ENCODE results near the gene OVCA2. TPM values are rescaled to one million over a fixed set of nuclear protein-coding genes. Genes with fewer than 3 reads are reported as not detected.

Gene OVCA2
- total RNA-seq, 4 donors from 2014 or later = 32.4 to 49.0 (median 37.8) TPM

DNA sequence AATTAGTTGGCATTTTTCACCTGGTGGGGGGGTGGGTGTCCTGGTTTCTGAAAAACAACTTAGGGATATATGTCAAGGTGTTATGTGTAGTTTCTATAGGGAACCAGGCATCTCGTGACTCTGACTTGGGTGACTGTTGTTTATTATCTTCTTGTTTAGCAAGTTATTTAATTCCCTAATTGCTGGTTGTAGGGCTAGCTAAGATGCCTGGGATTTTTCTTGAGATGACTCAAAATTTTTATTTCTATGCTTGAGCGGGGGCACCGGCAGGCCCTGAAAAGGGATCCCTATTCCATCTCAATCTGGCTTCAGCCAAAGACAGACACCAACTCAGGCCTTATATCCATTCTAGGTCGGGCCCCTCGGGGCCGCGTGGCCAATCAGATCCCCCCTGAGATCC lies 8.7 kb upstream of the OVCA2 start:
- Histone ChIP-seq H3K27ac (no peak overlapping the region), H3K4me3 (no peak overlapping the region), H3K9me3 (no peaks in the 10 kb centered on the region), H3K4me1 (peaks cover 4 to 13% (median 7%) of the 10 kb centered on the region in 4 donors), H3K36me3 (peaks cover 0 to 29% (median 0%) of the 10 kb centered on the region in 3 donors), H3K27me3 (no peaks in the 10 kb centered on the region)
- no peak for DNase-seq
- no peak for TF ChIP-seq POLR2A (IDR thresholded peaks at IDR 0.05)
- TF ChIP-seq, protein P1, sequence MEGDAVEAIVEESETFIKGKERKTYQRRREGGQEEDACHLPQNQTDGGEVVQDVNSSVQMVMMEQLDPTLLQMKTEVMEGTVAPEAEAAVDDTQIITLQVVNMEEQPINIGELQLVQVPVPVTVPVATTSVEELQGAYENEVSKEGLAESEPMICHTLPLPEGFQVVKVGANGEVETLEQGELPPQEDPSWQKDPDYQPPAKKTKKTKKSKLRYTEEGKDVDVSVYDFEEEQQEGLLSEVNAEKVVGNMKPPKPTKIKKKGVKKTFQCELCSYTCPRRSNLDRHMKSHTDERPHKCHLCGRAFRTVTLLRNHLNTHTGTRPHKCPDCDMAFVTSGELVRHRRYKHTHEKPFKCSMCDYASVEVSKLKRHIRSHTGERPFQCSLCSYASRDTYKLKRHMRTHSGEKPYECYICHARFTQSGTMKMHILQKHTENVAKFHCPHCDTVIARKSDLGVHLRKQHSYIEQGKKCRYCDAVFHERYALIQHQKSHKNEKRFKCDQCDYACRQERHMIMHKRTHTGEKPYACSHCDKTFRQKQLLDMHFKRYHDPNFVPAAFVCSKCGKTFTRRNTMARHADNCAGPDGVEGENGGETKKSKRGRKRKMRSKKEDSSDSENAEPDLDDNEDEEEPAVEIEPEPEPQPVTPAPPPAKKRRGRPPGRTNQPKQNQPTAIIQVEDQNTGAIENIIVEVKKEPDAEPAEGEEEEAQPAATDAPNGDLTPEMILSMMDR (IDR thresholded peaks at IDR 0.05) = no peak

- no peak overlapping the region for H3K27ac ChIP-seq
- peaks cover 4 to 13% (median 7%) of the 10 kb centered on the region in 4 donors for H3K4me1 ChIP-seq
- no peaks in the 10 kb centered on the region for H3K27me3 ChIP-seq
- no peak overlapping the region for H3K4me3 ChIP-seq
- TF ChIP-seq, protein P1 (IDR thresholded peaks at IDR 0.05) = no peak
- TF ChIP-seq POLR2A (IDR thresholded peaks at IDR 0.05) = no peak
- peaks cover 0 to 34% (median 0%) of the 10 kb centered on the region in 3 donors for H3K36me3 ChIP-seq
- DNase-seq = no peak
- H3K9me3 ChIP-seq = no peaks in the 10 kb centered on the region
Observed at GRCh38 chr17:2034157-2034556, 7.7 kb upstream of the OVCA2 start.

- Histone ChIP-seq H3K36me3 (peaks cover 0 to 34% (median 0%) of the 10 kb centered on the region in 3 donors), H3K27ac (no peak overlapping the region), H3K9me3 (no peaks in the 10 kb centered on the region), H3K27me3 (no peaks in the 10 kb centered on the region), H3K4me1 (peaks cover 4 to 9% (median 7%) of the 10 kb centered on the region in 4 donors), H3K4me3 (no peak overlapping the region)
- TF ChIP-seq POLR2A (IDR thresholded peaks at IDR 0.05) = no peak
- TF ChIP-seq, protein P1 (IDR thresholded peaks at IDR 0.05) = no peak
- DNase-seq = no peak
Observed at GRCh38 chr17:2034806-2035540, 6.8 kb upstream of the OVCA2 start.

- no peak for DNase-seq
- Histone ChIP-seq H3K4me1 (peaks cover 2 to 6% (median 4%) of the 10 kb centered on the region in 4 donors), H3K27ac (no peak overlapping the region), H3K36me3 (peaks cover 0 to 34% (median 0%) of the 10 kb centered on the region in 3 donors), H3K4me3 (no peak overlapping the region), H3K9me3 (no peaks in the 10 kb centered on the region), H3K27me3 (no peaks in the 10 kb centered on the region)
- TF ChIP-seq POLR2A (IDR thresholded peaks at IDR 0.05) = no peak
- TF ChIP-seq, protein P1 (IDR thresholded peaks at IDR 0.05) = no peak
Observed at GRCh38 chr17:2035541-2036488, 6.0 kb upstream of the OVCA2 start.

- H3K27ac ChIP-seq = no peak overlapping the region
- H3K9me3 ChIP-seq = no peaks in the 10 kb centered on the region
- TF ChIP-seq, protein P1 (IDR thresholded peaks at IDR 0.05) = no peak
- TF ChIP-seq POLR2A (IDR thresholded peaks at IDR 0.05) = no peak
- H3K4me1 ChIP-seq = peaks cover 0 to 5% (median 4%) of the 10 kb centered on the region in 4 donors
- H3K36me3 ChIP-seq = peaks cover 0 to 34% (median 0%) of the 10 kb centered on the region in 3 donors
- no peak overlapping the region for H3K4me3 ChIP-seq
- no peak for DNase-seq
- H3K27me3 ChIP-seq = no peaks in the 10 kb centered on the region
Observed at GRCh38 chr17:2037155-2037554, 4.7 kb upstream of the OVCA2 start.
